GM12874 (cell line): ENCODE measurements around the gene HBA2.
"Not testable (repeated sequence)": the region's sequence is repeated elsewhere in the genome, so short reads cannot be mapped to it uniquely, and the experiment has no call there.

Source experiments
- TF ChIP-seq, protein P1 (sequence below): IDR thresholded peaks from 2 replicates; pipeline ENCODE4 v1.5.1; 2011; ENCODE audit warnings: low read depth, mild to moderate bottlenecking, control low read depth, low read length, moderate library complexity; ENCODE audit not compliant: insufficient read depth

Gene HBA2

GRCh38 chr16:172374-172941 is at the start of gene HBA2:
HBA2 (plus strand) TSS chr16:172876; CDS start chr16:172913, 37 bp downstream.
- TF ChIP-seq, protein P1, sequence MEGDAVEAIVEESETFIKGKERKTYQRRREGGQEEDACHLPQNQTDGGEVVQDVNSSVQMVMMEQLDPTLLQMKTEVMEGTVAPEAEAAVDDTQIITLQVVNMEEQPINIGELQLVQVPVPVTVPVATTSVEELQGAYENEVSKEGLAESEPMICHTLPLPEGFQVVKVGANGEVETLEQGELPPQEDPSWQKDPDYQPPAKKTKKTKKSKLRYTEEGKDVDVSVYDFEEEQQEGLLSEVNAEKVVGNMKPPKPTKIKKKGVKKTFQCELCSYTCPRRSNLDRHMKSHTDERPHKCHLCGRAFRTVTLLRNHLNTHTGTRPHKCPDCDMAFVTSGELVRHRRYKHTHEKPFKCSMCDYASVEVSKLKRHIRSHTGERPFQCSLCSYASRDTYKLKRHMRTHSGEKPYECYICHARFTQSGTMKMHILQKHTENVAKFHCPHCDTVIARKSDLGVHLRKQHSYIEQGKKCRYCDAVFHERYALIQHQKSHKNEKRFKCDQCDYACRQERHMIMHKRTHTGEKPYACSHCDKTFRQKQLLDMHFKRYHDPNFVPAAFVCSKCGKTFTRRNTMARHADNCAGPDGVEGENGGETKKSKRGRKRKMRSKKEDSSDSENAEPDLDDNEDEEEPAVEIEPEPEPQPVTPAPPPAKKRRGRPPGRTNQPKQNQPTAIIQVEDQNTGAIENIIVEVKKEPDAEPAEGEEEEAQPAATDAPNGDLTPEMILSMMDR, result not testable (repeated sequence)

GRCh38 chr16:125011-125410 is 47.7 kb upstream of the HBA2 start:
- TF ChIP-seq, protein P1, result no peak

- TF ChIP-seq, protein P1, result no peak
These were observed 43.6 kb upstream of the HBA2 start for GRCh38 chr16:129075-129474.

GRCh38 chr16:130533-131173 is 42.0 kb upstream of the HBA2 start:
- TF ChIP-seq, protein P1, result no peak

DNA sequence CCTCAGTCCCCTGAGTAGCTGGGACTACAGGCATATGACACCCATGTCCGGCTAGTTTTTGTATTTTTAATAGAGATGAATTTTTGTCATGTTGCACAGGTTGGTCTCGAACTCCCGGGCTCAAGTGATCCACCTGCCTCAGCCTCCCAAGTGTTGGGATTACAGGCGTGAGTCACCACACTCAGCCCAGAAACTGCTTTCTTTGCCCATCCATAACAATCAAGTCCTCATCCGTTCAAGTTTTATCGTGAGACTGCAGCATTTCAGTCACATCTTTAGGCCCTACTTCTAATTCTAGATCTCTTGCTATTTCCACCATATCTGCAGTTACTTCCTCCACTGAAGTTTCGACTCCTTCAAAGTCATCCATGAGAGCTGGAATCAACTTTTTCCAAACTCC is 40.6 kb upstream of the HBA2 start:
- TF ChIP-seq, protein P1, result no peak

GRCh38 chr16:133716-134115 is 39.0 kb upstream of the HBA2 start:
- TF ChIP-seq, protein P1, result no peak

DNA sequence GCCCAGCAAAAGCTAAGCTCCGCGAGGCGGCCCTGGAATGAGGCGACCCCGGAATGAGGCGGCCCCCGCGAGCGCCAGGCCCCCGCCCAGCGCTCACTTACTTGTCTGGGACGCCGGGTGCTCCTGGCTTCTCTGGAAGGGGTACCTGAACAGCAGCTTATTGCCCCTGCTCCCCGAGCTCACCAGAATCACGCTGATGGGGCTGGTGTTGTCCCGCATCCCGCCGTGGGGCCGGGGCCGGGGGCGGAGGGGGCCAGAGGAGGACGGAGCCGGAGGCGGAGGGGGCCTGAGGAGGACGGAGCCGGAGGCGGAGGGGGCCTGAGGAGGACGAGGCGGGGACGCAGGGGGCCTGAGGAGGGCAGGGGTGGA is 34.6 kb upstream of the HBA2 start:
- TF ChIP-seq, protein P1, result no peak
